ENCODE data around the gene VOPP1.

The VOPP1 gene

GRCh38 chr7:55589905-55590304, 17.6 kb upstream of the VOPP1 start:
- no peaks in the 10 kb centered on the region for H3K27me3 ChIP-seq (ENCODE audit: insufficient read depth, low read length, poor library complexity, severe bottlenecking)
- H3F3A ChIP-seq (ENCODE audit: low read depth): no peaks in the 10 kb centered on the region
- no peaks in the 10 kb centered on the region for H3K9me2 ChIP-seq (replicated peaks; ENCODE audit: low read depth, low read length)
- H3K79me2 ChIP-seq (ENCODE audit: insufficient read depth, low read length): no peaks in the 10 kb centered on the region
- H2AFZ ChIP-seq (ENCODE audit: low read length): no peak overlapping the region
- no peaks in the 10 kb centered on the region for H4K20me1 ChIP-seq (ENCODE audit: insufficient read depth, low read length, poor library complexity, severe bottlenecking)
- no peak overlapping the region for H3K4me2 ChIP-seq (ENCODE audit: low read depth, low read length, poor library complexity, severe bottlenecking)
- H3K4me1 ChIP-seq (ENCODE audit: insufficient read depth, low read length, poor library complexity, severe bottlenecking): peaks cover 2% of the 10 kb centered on the region
- no peaks in the 10 kb centered on the region for H3K36me3 ChIP-seq (ENCODE audit: insufficient read depth, low read length)
- TF ChIP-seq EZH2phosphoT487 (IDR thresholded peaks at IDR 0.05; ENCODE audit: borderline replicate concordance): no peak
- TF ChIP-seq, protein P1, sequence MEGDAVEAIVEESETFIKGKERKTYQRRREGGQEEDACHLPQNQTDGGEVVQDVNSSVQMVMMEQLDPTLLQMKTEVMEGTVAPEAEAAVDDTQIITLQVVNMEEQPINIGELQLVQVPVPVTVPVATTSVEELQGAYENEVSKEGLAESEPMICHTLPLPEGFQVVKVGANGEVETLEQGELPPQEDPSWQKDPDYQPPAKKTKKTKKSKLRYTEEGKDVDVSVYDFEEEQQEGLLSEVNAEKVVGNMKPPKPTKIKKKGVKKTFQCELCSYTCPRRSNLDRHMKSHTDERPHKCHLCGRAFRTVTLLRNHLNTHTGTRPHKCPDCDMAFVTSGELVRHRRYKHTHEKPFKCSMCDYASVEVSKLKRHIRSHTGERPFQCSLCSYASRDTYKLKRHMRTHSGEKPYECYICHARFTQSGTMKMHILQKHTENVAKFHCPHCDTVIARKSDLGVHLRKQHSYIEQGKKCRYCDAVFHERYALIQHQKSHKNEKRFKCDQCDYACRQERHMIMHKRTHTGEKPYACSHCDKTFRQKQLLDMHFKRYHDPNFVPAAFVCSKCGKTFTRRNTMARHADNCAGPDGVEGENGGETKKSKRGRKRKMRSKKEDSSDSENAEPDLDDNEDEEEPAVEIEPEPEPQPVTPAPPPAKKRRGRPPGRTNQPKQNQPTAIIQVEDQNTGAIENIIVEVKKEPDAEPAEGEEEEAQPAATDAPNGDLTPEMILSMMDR (conservative IDR thresholded peaks at IDR 0.05; ENCODE audit: low read length): no peak
- no peak overlapping the region for H3K9ac ChIP-seq (ENCODE audit: low read depth, low read length, poor library complexity, severe bottlenecking)
- H3K4me3 ChIP-seq (ENCODE audit: low read length, poor library complexity, severe bottlenecking): no peak overlapping the region
- no peaks in the 10 kb centered on the region for H3K9me3 ChIP-seq (ENCODE audit: insufficient read depth, low read depth, low read length)

DNA sequence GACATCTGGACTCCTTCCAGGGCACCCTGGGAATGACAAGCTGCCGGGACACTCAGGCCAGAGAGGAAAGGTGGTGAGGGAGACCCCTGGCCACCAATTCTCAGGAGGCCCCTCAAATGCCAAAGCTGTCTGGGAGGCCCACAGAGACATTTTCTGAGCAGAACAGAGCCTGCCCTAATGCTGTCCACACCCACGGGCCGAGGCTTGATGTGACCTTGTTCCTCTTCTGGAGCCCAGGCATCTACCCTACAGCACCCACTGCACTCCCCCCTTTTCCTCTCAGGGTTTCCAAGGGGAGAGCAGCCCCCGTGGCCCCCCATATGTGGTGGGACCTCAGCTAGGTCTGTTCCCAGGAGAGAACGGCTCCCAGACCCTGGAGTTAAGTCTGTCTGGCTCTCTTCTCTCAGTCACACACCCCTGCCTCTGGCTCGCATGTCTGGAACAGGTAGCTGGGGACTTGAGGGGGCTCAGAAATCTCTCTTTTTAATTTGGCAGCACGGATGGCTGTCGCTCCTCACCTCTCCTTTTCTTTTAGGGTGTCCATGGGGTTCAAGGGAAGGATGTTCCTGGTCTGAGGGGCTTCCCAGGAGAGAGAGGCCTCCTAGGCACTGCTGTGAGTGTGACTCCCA, 16.8 kb upstream of the VOPP1 start:
- no peaks in the 10 kb centered on the region for H3K36me3 ChIP-seq (ENCODE audit: insufficient read depth, low read length)
- H3K27me3 ChIP-seq (ENCODE audit: insufficient read depth, low read length, poor library complexity, severe bottlenecking): no peaks in the 10 kb centered on the region
- TF ChIP-seq, protein P1 (conservative IDR thresholded peaks at IDR 0.05; ENCODE audit: low read length): no peak
- peaks cover 3% of the 10 kb centered on the region for H3K4me1 ChIP-seq (ENCODE audit: insufficient read depth, low read length, poor library complexity, severe bottlenecking)
- H3K9me2 ChIP-seq (replicated peaks; ENCODE audit: low read depth, low read length): no peaks in the 10 kb centered on the region
- no peaks in the 10 kb centered on the region for H3K79me2 ChIP-seq (ENCODE audit: insufficient read depth, low read length)
- H3F3A ChIP-seq (ENCODE audit: low read depth): no peaks in the 10 kb centered on the region
- H3K9ac ChIP-seq (ENCODE audit: low read depth, low read length, poor library complexity, severe bottlenecking): no peak overlapping the region
- H3K9me3 ChIP-seq (ENCODE audit: insufficient read depth, low read depth, low read length): no peaks in the 10 kb centered on the region
- no peak overlapping the region for H3K4me2 ChIP-seq (ENCODE audit: low read depth, low read length, poor library complexity, severe bottlenecking)
- H4K20me1 ChIP-seq (ENCODE audit: insufficient read depth, low read length, poor library complexity, severe bottlenecking): no peaks in the 10 kb centered on the region
- H2AFZ ChIP-seq (ENCODE audit: low read length): no peak overlapping the region
- no peak overlapping the region for H3K4me3 ChIP-seq (ENCODE audit: low read length, poor library complexity, severe bottlenecking)

GRCh38 chr7:55588379-55588699, 16.0 kb upstream of the VOPP1 start:
- no peak for TF ChIP-seq EZH2phosphoT487 (IDR thresholded peaks at IDR 0.05; ENCODE audit: borderline replicate concordance)
- TF ChIP-seq, protein P1 (conservative IDR thresholded peaks at IDR 0.05; ENCODE audit: low read length): no peak
- no peak overlapping the region for H3K4me3 ChIP-seq (ENCODE audit: low read length, poor library complexity, severe bottlenecking)
- H4K20me1 ChIP-seq (ENCODE audit: insufficient read depth, low read length, poor library complexity, severe bottlenecking): no peaks in the 10 kb centered on the region
- no peak overlapping the region for H2AFZ ChIP-seq (ENCODE audit: low read length)
- peaks cover 6% of the 10 kb centered on the region for H3K4me1 ChIP-seq (ENCODE audit: insufficient read depth, low read length, poor library complexity, severe bottlenecking)
- no peaks in the 10 kb centered on the region for H3K36me3 ChIP-seq (ENCODE audit: insufficient read depth, low read length)
- H3F3A ChIP-seq (ENCODE audit: low read depth): no peaks in the 10 kb centered on the region
- no peak overlapping the region for H3K9ac ChIP-seq (ENCODE audit: low read depth, low read length, poor library complexity, severe bottlenecking)
- no peaks in the 10 kb centered on the region for H3K79me2 ChIP-seq (ENCODE audit: insufficient read depth, low read length)
- H3K9me3 ChIP-seq (ENCODE audit: insufficient read depth, low read depth, low read length): no peaks in the 10 kb centered on the region
- no peaks in the 10 kb centered on the region for H3K9me2 ChIP-seq (replicated peaks; ENCODE audit: low read depth, low read length)
- H3K4me2 ChIP-seq (ENCODE audit: low read depth, low read length, poor library complexity, severe bottlenecking): no peak overlapping the region
- no peaks in the 10 kb centered on the region for H3K27me3 ChIP-seq (ENCODE audit: insufficient read depth, low read length, poor library complexity, severe bottlenecking)
